Fibroblast of skin of right quadriceps (primary cell): ENCODE measurements around the gene SFR1.
"Not testable (repeated sequence)": the region's sequence is repeated elsewhere in the genome, so short reads cannot be mapped to it uniquely, and the experiment has no call there.

Experiments used
- DNase-seq: peaks from one replicate; pipeline ENCODE4 v3.0.0-alpha.2; 2013

SFR1 gene

DNA sequence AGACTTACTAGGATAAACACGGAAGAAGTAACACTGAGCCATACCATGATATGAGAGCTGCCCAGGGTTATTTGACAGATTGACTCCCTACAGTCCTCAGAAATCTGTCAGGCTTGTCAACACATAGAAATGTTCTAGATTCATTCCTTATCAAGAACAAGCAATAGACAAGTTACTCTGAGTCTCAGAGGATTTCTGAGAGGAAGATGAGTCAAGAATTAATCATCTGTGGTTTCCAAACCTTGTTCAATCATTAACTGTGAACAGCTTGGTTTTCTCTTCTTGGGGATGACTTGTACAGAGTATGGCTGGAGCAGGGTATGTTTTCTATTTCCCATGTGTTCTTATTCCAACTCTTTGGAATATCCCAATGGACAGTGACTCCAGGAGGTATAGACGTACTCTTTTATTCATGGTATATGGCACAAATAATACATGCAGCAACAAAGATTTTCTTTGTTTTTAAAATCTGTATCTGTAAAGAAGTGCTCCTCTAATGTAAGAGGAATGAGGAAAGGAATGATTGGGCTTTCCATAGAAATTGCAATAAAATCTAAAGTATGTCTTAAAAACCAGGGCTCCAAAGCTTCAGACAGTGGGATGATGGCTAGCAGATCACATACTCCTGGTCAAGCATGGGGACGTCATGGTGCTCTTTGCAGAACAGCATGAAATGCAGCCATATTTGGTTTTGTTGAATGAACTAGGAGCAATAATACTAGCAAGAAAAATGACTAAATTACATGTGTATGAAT, 11.9 kb upstream of the SFR1 start:
- peak; percentile 95 for DNase-seq

DNA sequence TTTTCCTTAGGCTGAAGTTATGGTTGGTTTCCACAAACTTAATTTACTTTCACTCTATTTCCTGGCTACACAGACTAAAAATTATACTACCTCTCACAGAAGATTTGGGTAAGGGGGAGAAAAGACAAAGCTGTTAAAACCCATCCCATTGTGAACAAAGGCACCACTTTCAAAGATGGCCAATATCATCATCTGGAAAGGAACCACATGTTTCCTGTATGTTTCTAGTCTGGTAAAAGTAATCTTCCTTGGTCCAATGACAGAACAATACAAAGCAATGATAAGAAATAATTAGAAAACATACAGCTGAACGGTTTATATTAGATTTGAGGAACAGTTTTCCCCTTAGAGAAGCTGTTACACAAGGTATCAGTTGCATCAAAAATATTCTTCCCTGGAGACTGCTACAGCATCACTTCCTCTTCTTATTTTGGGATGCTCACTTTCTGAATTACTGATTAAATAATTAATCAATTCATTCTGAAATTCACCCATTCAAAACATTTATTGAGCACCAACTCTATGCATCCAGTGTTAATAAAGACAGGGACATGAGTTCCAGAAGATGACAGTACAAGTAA, 8.5 kb upstream of the SFR1 start:
- no peak for DNase-seq

DNA sequence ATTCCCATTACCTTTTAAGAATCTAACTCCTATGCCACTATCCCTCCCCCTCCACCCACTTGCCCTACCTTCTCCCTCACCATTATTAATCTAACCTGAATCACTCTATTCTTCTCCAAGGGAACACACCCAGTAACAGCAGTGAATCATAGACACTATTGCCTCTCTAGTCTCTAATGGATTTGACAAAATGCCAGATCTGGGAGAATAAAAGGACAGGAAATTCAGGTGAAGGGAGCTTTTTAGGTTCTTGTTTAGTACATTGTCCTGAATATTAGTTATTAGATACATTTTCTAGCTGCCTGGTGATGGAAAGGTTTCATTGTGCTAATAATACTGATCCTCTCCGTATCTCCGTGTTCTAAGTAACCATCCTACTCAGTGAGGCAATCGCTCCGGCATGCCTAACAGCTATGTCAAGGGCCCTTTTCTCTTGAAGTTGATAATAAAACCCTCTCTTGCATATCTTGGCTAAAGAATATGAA, 4.1 kb upstream of the SFR1 start:
- DNase-seq: peak; percentile 31

DNA sequence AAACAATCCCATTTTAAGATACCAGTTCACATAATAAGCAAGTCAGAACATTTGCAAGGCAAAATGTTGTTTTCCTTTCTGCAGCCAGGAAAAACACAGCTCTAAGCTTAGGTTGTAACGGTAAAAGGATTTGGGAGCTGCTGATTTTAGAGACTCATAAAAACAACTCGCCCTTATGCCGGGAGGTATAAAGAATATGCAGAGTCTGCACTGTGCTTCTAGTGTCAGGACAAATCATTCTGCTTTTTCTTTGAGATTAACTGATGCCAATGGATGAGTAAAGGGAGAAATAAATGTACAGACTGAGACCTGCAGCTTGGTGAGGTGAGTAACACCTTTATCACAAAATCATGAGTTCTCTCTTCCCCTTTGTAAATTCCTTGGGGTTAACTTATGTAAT, 2.0 kb upstream of the SFR1 start:
- DNase-seq: no peak

DNA sequence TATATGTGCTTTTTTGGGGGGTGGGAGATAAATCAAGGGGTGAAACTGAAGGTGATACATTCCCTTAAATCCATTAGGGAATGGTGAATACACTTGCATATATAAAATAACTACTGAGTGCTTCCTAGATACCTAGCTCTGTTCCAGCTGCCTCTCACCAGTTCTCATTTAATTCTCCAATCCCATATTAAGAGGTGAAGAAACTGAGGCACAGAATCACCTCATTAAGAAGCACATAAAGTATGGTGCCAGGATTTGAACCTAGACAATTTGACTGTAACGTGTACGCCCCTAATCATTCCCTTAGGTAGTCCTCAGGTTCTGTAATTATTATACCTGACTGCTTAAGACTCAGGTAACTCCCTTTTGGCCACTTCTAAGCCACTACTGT, 1.5 kb upstream of the SFR1 start:
- no peak for DNase-seq

DNA sequence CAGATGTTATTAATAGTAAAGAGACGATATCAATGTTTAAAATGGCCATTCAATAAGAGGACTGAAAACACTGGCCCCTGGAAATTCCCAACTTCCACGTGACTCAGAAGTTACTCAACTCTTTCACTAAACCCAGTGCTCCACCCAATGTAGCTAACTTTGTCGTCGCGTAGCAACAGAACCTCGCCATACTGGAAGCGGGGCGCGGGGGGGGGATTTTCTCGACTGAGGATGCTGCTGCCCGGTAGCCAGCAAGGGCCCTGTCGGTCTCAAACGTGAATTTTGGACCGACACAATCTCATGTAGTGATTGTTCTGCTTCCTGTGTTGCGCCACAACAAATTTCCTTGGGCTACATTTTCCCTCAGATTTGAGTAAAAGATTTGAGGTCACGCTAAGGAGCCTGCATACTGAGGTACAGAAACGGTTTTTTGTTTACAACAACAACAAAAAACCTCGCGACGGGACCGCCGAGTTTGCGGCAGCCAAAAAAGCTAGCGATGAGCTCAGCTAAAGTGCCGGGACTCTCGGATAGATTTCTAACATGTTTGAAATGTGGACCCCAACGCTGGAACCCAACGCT, 977 bp upstream of the SFR1 start:
- peak; percentile 95 for DNase-seq

- DNase-seq: no peak
Observed at GRCh38 chr10:104122225-104123107, 495 bp downstream of the SFR1 start.

DNA sequence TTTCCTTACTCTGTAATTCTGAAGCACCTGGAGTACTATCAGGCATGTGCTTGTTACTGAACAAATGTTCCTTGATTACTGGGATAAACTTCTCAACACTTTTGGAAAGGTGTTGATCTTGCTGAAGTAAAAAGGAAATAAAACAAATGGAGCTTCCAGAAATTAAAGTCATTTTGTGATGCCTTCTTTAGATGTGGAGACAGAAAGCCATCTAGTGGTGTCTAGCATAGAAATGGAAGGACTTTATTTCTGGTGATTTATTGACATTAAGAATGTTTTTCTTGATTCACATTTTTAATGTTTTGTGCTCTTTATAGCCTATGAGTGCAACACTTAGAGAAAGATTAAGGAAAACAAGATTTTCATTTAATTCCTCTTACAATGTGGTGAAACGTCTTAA, 1.4 kb downstream of the SFR1 start:
- DNase-seq: peak; percentile 24

DNA sequence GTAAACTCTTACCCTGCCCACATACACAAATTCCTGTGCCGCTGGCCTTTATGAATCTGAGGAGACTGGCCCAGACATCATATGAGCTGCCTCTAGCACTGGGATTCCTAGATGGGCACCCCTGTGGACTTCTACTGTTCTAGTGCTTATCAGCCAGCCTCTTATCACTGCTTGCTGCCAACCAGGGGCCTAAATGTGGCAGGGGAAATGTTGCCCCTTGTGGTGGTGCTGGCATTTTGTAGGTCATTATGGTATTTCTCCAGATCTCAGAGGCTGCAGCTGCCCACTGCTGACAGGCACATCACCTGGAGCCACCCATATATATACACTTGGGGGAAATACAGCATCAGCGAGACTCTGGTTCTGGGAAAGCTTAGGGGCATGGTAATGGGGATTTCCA, 5.4 kb downstream of the SFR1 start:
- no peak for DNase-seq

- DNase-seq: no peak
Observed at GRCh38 chr10:104128214-104128613, 6.2 kb downstream of the SFR1 start.

- no peak for DNase-seq
Observed at GRCh38 chr10:104130041-104130440, 8.1 kb downstream of the SFR1 start.

DNA sequence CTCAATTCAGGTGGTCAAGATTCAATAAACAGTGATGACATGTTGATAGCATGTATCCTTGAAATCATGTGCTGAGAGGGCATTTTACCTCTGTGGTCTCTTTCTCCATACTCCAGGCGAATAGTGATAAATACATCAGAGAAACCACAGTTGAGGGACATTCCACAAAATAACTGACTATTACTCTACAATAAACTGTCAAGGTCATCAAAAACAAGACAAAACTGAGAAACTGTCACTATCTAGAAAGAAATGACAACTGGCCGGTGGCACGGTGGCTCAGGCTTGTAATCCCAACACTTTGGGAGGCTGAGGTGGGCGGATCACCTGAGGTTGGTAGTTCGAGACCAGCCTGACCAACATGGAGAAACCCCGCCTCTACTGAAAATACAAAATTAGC, 16.2 kb downstream of the SFR1 start:
- DNase-seq: no peak

- no peak for DNase-seq
Observed at GRCh38 chr10:104139221-104139620, 17.2 kb downstream of the SFR1 start.

DNA sequence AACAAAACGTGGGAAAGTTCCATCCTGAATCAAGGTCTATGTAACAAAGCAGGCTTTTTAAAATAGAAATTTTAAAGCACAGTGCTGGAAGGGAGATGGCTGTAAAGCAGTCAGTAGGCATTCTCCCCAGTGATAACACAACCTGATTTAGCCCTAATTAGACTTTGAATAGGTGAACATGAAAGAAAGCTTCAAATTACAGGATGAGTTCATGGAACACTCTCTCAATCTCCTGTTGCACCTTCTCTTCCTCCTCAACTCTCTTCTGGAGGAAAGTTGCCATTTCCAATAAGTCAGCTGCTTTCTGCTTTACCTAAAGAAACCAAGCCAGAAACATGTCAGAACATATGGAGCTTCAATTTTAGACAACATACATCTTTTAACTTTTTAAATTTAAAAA, 20.1 kb downstream of the SFR1 start:
- DNase-seq: no peak

GRCh38 chr10:104143829-104144228, 21.9 kb downstream of the SFR1 start:
- no peak for DNase-seq

- no peak for DNase-seq
Observed at GRCh38 chr10:104144931-104145330, 23.0 kb downstream of the SFR1 start.

- no peak for DNase-seq
Observed at GRCh38 chr10:104146882-104147281, 24.9 kb downstream of the SFR1 start.

DNA sequence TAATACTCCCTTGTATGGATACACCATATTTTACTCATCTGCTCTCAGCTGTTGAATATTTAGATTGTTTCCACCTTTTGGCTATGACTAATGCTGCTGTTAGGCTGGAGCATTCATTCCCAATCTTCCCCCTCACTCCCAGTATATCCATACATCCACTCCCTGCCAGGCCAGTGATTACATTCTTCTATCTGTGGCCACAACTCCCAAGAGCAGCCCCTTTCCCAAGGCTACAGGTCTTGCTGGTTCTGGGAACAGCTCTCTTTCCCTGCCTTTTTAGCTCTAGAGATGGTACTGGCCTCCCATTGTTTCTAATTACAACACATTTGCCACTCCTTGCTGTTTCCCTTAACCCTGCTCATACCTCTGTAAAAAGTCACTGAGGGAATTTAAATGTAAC, 28.2 kb downstream of the SFR1 start:
- DNase-seq: peak; percentile 46

DNA sequence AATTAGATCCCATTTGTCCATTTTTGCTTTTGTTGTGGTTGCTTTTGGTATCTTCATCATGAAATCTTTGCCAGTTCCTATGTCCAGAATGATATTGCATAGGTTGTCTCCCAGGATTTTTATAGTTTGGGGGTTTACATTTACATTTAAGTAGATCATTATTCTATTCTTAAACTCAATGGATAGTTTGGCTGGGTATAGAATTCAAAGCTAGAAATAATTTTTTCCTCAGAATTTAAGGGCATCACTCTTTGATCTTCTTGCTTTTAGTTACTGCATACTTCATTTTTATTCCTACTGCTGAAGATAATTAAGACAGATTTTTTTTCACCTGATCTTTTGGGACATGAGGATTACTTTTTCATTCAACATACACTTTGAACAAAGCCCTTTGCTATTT, 29.8 kb downstream of the SFR1 start:
- DNase-seq: no peak

DNA sequence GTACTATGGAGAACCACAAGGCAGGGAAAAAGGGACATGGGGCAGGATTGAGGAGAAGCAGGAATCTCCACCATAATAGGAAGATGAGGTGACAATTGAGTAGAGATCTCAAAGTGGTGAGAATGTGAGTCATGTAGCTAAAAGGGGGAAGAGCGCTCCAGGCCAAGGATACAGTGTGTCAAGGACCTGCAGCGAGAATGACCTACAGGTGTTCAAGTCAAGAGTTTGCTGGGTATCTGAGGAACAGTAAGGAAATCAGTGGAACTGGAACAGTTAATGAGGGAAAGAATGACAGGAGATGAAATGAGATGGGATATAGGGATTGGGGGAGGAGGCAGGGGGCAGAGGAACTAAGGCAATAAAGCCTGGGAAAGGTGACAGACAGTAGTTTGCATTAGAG, 33.6 kb downstream of the SFR1 start:
- DNase-seq: no peak

DNA sequence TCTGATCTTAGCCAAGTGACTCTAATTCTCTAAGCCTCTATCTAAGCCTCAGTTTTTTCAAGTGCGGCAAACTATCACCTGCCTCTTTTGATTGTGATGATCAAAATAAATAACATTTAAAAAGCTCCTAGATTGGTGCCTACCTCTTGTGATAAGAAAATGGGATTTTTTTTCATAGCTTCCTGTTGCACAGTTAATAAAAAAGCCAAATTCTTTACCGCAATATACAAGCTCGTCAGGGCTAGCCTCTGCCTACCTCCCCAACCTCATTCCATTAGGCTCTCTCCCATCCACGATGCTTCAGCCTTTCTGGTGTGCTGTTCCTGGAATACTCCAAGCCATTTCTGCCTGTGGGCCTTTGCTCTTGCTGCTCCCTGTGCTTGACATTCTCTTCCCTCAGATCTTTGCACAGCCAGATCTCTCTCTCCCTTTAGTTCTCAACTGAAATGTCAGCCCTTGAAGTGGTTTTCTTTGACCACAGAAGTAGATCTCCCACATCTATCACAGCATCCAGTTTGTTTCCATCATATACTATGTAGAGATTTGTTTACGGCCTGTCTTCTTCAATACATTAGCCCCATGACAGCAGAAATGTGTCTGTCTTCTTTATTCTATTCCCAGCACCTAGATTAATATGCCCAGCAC, 48.8 kb downstream of the SFR1 start:
- no peak for DNase-seq

DNA sequence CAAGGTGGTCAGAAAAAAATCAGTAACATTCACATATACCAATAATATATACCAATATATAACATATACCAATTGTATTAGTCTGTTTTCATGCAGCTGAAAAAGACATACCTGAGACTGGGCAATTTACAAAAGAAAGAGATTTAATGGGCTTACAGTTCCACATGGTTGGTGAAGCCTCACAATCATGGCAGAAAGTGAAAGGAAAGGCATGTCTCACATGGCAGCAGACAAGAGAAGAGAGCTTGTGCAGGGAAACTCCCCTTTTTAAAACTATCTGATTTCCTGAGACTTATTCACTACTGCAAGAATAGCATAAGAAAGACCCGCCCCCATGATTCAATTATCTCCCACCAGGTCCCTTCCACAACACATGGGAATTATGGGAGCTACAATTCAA, 52.2 kb downstream of the SFR1 start:
- not testable (repeated sequence) for DNase-seq
